Right ventricle myocardium inferior (tissue), 1 donor: ENCODE data around the gene RTN4RL2. TPM values are rescaled to one million over a fixed set of nuclear protein-coding genes. Genes with fewer than 3 reads are reported as not detected.
A peak's percentile ranks its signal among the peaks of the same experiment; 100 is the strongest.

Experiments used
- ATAC-seq: fragments of 200-7000 bp; cut with Tn5 transposase; one replicate; pipeline ENCODE4 v1.9.1; 2020; ENCODE audit warnings: mild to moderate bottlenecking, moderate library complexity
- DNase-seq: peaks from one replicate; pipeline ENCODE4 v3.0.0; 2021; ENCODE audit errors: missing footprints
- intact Hi-C: fragments of 100-400 bp; cut with DNase I; formaldehyde crosslinking; loops from one replicate; pipeline ENCODE4 v1.11.0; 2022
- long read RNA-seq: library from polyadenylated mRNA; unstranded; transcript quantifications from one replicate; pipeline ENCODE4 v2.0.0, GENCODE V29; 2021
- total RNA-seq: library from RNA; stranded (reverse); fragmentation: NEBNext Ultra II Directional; extraction: Animal tissue kit (Norgen Biotek cat#: 25700); gene quantifications from one replicate; pipeline ENCODE4 v1.2.1, GENCODE V29; 2021
- donor health status: DM: no; HTN: yes; CAD: no; lungs with severe emphysema.

RTN4RL2 gene
- total RNA-seq = 1.6 TPM
- long read RNA-seq, partial matches to known transcripts = 0 of 3 reads
- long read RNA-seq, other reads (novel, unspliced or antisense) = 0 of 3 reads

- ATAC-seq (peak; percentile 29), DNase-seq (peak; percentile 75)
- intact Hi-C loops = no loop called here
Observed at GRCh38 chr11:57460022-57460757, at the start of gene RTN4RL2. Gene RTN4RL2 (plus strand): TSS chr11:57460528. CDS start chr11:57460866, 338 bp downstream.

- DNase-seq = no peak
- intact Hi-C loops = no loop called here
- ATAC-seq = no peak
Observed at GRCh38 chr11:57413681-57414080, 46.6 kb upstream of the RTN4RL2 start.

- no peak for ATAC-seq
- DNase-seq = no peak
- intact Hi-C loops = no loop called here
Observed at GRCh38 chr11:57414612-57415212, 45.6 kb upstream of the RTN4RL2 start.

- DNase-seq = no peak
- ATAC-seq = no peak
- intact Hi-C loops = no loop called here
Observed at GRCh38 chr11:57416436-57416835, 43.9 kb upstream of the RTN4RL2 start.

GRCh38 chr11:57417056-57417455, 43.3 kb upstream of the RTN4RL2 start:
- DNase-seq (no peak), ATAC-seq (peak; percentile 21)
- intact Hi-C loops = no loop called here

- intact Hi-C loops = no loop called here
- ATAC-seq = no peak
- no peak for DNase-seq
Observed at GRCh38 chr11:57418131-57418530, 42.2 kb upstream of the RTN4RL2 start.

- no peak for ATAC-seq
- intact Hi-C loops = no loop called here
- DNase-seq = no peak
Observed at GRCh38 chr11:57419146-57419545, 41.2 kb upstream of the RTN4RL2 start.

- intact Hi-C loops = no loop called here
- ATAC-seq (no peak), DNase-seq (no peak)
Observed at GRCh38 chr11:57421066-57421465, 39.3 kb upstream of the RTN4RL2 start.

GRCh38 chr11:57421805-57422204, 38.5 kb upstream of the RTN4RL2 start:
- intact Hi-C loops = no loop called here
- DNase-seq (no peak), ATAC-seq (no peak)

- intact Hi-C loops = no loop called here
- DNase-seq (no peak), ATAC-seq (no peak)
Observed at GRCh38 chr11:57422669-57423068, 37.7 kb upstream of the RTN4RL2 start.

- DNase-seq (no peak), ATAC-seq (no peak)
- intact Hi-C loops = no loop called here
Observed at GRCh38 chr11:57424137-57424791, 36.1 kb upstream of the RTN4RL2 start.

- intact Hi-C loops = no loop called here
- DNase-seq (peak; percentile 79), ATAC-seq (peak; percentile 63)
Observed at GRCh38 chr11:57424792-57425564, 35.4 kb upstream of the RTN4RL2 start.

GRCh38 chr11:57425565-57426438, 34.5 kb upstream of the RTN4RL2 start:
- intact Hi-C loops = no loop called here
- DNase-seq (peak; percentile 83), ATAC-seq (peak; percentile 40)

GRCh38 chr11:57426439-57426928, 33.8 kb upstream of the RTN4RL2 start:
- no peak for ATAC-seq

GRCh38 chr11:57426929-57427726, 33.2 kb upstream of the RTN4RL2 start, which contains the start of gene SLC43A3:
Gene SLC43A3 (minus strand): TSS chr11:57427121. CDS start chr11:57426172, 949 bp downstream.
- ATAC-seq (peak; percentile 77), DNase-seq (peak; percentile 88)
- intact Hi-C loops = no loop called here

More at GRCh38 chr11:57426439-57426928, 33.8 kb upstream of the RTN4RL2 start:
- no peak for DNase-seq
- intact Hi-C loops = no loop called here

GRCh38 chr11:57427727-57428082, 32.6 kb upstream of the RTN4RL2 start:
- intact Hi-C loops = no loop called here
- ATAC-seq (peak; percentile 60), DNase-seq (peak; percentile 81)

GRCh38 chr11:57428643-57429042, 31.7 kb upstream of the RTN4RL2 start:
- DNase-seq (no peak), ATAC-seq (no peak)
- intact Hi-C loops = no loop called here
